Measurements from ENCODE around the gene CALN1.

Gene CALN1

GRCh38 chr7:72234086-72234485 lies 178.1 kb downstream of the CALN1 start:
- TF ChIP-seq, protein P1, sequence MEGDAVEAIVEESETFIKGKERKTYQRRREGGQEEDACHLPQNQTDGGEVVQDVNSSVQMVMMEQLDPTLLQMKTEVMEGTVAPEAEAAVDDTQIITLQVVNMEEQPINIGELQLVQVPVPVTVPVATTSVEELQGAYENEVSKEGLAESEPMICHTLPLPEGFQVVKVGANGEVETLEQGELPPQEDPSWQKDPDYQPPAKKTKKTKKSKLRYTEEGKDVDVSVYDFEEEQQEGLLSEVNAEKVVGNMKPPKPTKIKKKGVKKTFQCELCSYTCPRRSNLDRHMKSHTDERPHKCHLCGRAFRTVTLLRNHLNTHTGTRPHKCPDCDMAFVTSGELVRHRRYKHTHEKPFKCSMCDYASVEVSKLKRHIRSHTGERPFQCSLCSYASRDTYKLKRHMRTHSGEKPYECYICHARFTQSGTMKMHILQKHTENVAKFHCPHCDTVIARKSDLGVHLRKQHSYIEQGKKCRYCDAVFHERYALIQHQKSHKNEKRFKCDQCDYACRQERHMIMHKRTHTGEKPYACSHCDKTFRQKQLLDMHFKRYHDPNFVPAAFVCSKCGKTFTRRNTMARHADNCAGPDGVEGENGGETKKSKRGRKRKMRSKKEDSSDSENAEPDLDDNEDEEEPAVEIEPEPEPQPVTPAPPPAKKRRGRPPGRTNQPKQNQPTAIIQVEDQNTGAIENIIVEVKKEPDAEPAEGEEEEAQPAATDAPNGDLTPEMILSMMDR (IDR thresholded peaks at IDR 0.05; ENCODE audit: low read depth, low read length, missing control alignments), result no peak
- in situ Hi-C loops (cut with HindIII; ENCODE audit: low sequenced_read_pairs), result no loop called here
- no peak overlapping the region for H3K4me3 ChIP-seq (ENCODE audit: low read depth, low read length)
- DNase-seq (ENCODE audit: low read depth), result no peak

GRCh38 chr7:72230281-72230680 lies 181.9 kb downstream of the CALN1 start:
- in situ Hi-C loops (cut with HindIII; ENCODE audit: low sequenced_read_pairs), result no loop called here
- H3K4me3 ChIP-seq (ENCODE audit: low read depth, low read length), result no peak overlapping the region
- TF ChIP-seq, protein P1 (IDR thresholded peaks at IDR 0.05; ENCODE audit: low read depth, low read length, missing control alignments), result no peak
- no peak for DNase-seq (ENCODE audit: low read depth)

- TF ChIP-seq, protein P1 (IDR thresholded peaks at IDR 0.05; ENCODE audit: low read depth, low read length, missing control alignments), result no peak
- no peak for DNase-seq (ENCODE audit: low read depth)
- H3K4me3 ChIP-seq (ENCODE audit: low read depth, low read length), result no peak overlapping the region
- in situ Hi-C loops (cut with HindIII; ENCODE audit: low sequenced_read_pairs), result no loop called here
Measured at GRCh38 chr7:72223351-72223750, 188.8 kb downstream of the CALN1 start.

DNA sequence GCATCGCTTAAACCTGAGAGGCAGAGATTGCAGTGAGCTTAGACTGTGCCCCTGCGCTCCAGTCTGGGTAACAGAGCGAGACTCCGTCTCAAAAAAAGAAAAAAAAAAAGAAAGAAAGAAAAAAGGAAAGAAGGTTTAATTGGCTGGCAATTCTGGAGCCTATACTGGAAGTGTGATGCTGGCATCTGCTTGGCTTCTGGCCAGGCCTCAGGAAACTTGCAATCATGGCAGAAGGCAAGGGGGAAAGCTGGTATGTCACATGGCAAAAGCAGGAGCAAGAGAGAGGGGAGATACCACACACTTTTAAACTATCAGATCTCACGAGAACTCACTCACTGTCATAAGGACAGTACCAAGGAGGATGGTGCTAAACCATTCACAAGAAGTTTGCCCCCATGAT lies 190.0 kb downstream of the CALN1 start:
- H3K4me3 ChIP-seq (ENCODE audit: low read depth, low read length), result no peak overlapping the region
- TF ChIP-seq, protein P1 (IDR thresholded peaks at IDR 0.05; ENCODE audit: low read depth, low read length, missing control alignments), result no peak
- in situ Hi-C loops (cut with HindIII; ENCODE audit: low sequenced_read_pairs), result no loop called here
- DNase-seq (ENCODE audit: low read depth), result no peak

GRCh38 chr7:72219500-72219899 lies 192.6 kb downstream of the CALN1 start:
- TF ChIP-seq, protein P1 (IDR thresholded peaks at IDR 0.05; ENCODE audit: low read depth, low read length, missing control alignments), result no peak
- in situ Hi-C loops (cut with HindIII; ENCODE audit: low sequenced_read_pairs), result no loop called here
- H3K4me3 ChIP-seq (ENCODE audit: low read depth, low read length), result no peak overlapping the region
- no peak for DNase-seq (ENCODE audit: low read depth)

DNA sequence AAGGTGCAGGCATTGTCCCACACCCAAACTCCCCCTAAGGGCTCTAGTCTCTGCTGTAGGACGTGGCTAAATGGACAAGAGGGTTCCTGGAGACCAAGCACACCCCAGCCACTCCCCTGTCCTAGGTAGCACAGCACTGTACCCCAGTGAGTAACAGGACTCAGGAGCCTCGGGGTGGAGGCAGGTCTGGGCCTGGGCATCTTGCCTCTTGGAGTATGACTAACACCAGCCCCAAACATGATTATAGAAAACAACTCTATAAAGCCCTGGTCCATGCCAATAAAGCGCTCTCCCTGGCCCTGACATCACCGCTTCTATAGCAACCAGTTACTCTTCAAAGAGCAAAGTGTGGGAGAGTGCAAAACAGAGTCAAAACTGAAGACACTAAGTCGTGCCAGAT lies 195.0 kb downstream of the CALN1 start:
- DNase-seq (ENCODE audit: low read depth), result no peak
- in situ Hi-C loops (cut with HindIII; ENCODE audit: low sequenced_read_pairs), result no loop called here
- TF ChIP-seq, protein P1 (IDR thresholded peaks at IDR 0.05; ENCODE audit: low read depth, low read length, missing control alignments), result no peak
- H3K4me3 ChIP-seq (ENCODE audit: low read depth, low read length), result no peak overlapping the region

DNA sequence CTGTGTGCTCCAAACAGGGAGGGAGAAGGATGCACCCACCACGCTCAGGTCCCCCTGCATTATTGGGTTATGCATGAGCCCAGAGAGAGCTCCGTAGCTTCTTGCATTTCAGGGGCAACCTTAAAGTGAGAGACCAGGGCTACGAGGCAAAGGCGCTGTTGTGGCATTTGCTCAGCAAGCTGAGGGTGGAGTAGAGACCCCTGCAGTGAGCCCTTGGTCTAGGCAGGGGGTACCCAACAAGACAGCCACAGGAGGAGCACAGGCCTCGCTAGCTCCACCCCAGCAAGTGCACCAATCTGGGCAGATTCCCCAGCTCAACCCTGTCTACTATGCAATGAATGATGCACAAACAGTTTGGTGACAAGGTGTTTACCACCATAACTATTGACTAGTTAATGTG lies 198.4 kb downstream of the CALN1 start:
- in situ Hi-C loops (cut with HindIII; ENCODE audit: low sequenced_read_pairs), result no loop called here
- no peak for DNase-seq (ENCODE audit: low read depth)
- no peak overlapping the region for H3K4me3 ChIP-seq (ENCODE audit: low read depth, low read length)
- TF ChIP-seq, protein P1 (IDR thresholded peaks at IDR 0.05; ENCODE audit: low read depth, low read length, missing control alignments), result no peak

Data from astrocyte of the cerebellum (primary cell).